HepG2 (cell line): ENCODE results near the gene ITPRIP. TPM values are rescaled to one million over a fixed set of nuclear protein-coding genes. Genes with fewer than 3 reads are reported as not detected.

ENCODE experiments used
- ATAC-seq: fragments of 200-7000 bp; cut with Tn5 transposase; 3 replicates; pipeline ENCODE4 v1.9.1; 2020; ENCODE audit warnings: mild to moderate bottlenecking, moderate library complexity
- BruUV-seq: library from RNA; stranded (reverse); fragments of 400-500 nt; replicated peaks from 2 replicates; lab custom pipeline; 2021; lab: Mats Ljungman, UMichigan
- CTCF ChIA-PET: fragments of 300-600 bp; formaldehyde crosslinking; extraction: SDS; loops from one replicate; lab custom pipeline; 2021; ENCODE audit warnings: low total read pairs, inconsistent platforms, low intra/inter-chr PET ratio; lab: Yijun Ruan, JAX
- POLR2A ChIA-PET: fragments of 350-600 bp; sonication (Branson Sonifier 250); formaldehyde crosslinking; loops from one replicate; lab custom pipeline; 2020; ENCODE audit warnings: antibody characterized with exemption, inconsistent platforms; lab: Yijun Ruan, JAX
- DNase-seq: peaks from one replicate; pipeline ENCODE4 v3.0.0-alpha.2; 2015; ENCODE audit warnings: low spot score
- FAIRE-seq: peaks from 3 replicates; lab custom pipeline; 2011; peaks lifted over from hg19 to GRCh38; lab: Jason Lieb, UNC
- H2AFZ ChIP-seq: one replicate; pipeline ENCODE4 v1.6.1; 2011; ENCODE audit warnings: low read length, inconsistent platforms
- H3K27ac ChIP-seq: fragments of 300-600 bp; 3 replicates; pipeline ENCODE4 v1.8.0; 2011; ENCODE audit warnings: mixed run types, mild to moderate bottlenecking, mixed read lengths, low read length, inconsistent platforms; ENCODE audit not compliant: insufficient read depth; ENCODE audit errors: extremely low read length
- H3K27me3 ChIP-seq, 2 experiments: fragments of 200-600 bp in 1 of 2; 2 replicates in 1 of 2; 3 replicates in 1 of 2; pipeline versions ENCODE4 v1.6.0 to v1.8.0; 2011; ENCODE audit warnings: low read length in 2 of 2, mild to moderate bottlenecking in 2 of 2, moderate library complexity in 2 of 2, inconsistent platforms in 1 of 2; ENCODE audit not compliant: insufficient read depth in 2 of 2, control insufficient read depth in 1 of 2
- H3K36me3 ChIP-seq, 2 experiments: fragments of 200-600 bp in 1 of 2; replicated peaks in 1 of 2; 2 replicates in 1 of 2; 3 replicates in 1 of 2; pipeline versions ENCODE4 v1.5.1 to v1.8.0; 2011; ENCODE audit warnings: low read length in 2 of 2, inconsistent platforms in 1 of 2; ENCODE audit not compliant: insufficient read depth in 2 of 2, control insufficient read depth in 1 of 2
- H3K4me1 ChIP-seq: 2 replicates; pipeline ENCODE4 v1.5.1; 2012; ENCODE audit warnings: low read length, inconsistent platforms; ENCODE audit not compliant: insufficient read depth
- H3K4me2 ChIP-seq: 2 replicates; pipeline ENCODE4 v1.6.0; 2011; ENCODE audit warnings: low read depth, low read length, inconsistent platforms
- H3K4me3 ChIP-seq, 3 experiments: fragments of 200-600 bp in 1 of 3; sonication (generic), shearing (Covaris generic) in 1 of 3; replicated peaks in 1 of 3; 2 replicates each; pipeline ENCODE4 v1.5.1; 2011 to 2016; ENCODE audit warnings: low read length in 3 of 3, inconsistent platforms in 2 of 3, low read depth in 2 of 3, mild to moderate bottlenecking in 2 of 3, control low read depth in 1 of 3, mixed read lengths in 1 of 3; ENCODE audit not compliant: insufficient read depth in 1 of 3
- H3K79me2 ChIP-seq: one replicate; pipeline ENCODE4 v1.6.1; 2011; ENCODE audit warnings: low read length, inconsistent platforms; ENCODE audit not compliant: insufficient read depth
- H3K9ac ChIP-seq: 2 replicates; pipeline ENCODE4 v1.6.0; 2011; ENCODE audit warnings: mild to moderate bottlenecking, low read depth, low read length, inconsistent platforms; ENCODE audit not compliant: insufficient read depth
- H3K9me3 ChIP-seq: 2 replicates; pipeline ENCODE4 v1.5.1; 2012; ENCODE audit warnings: mild to moderate bottlenecking, low read length
- H4K20me1 ChIP-seq: 2 replicates; pipeline ENCODE4 v1.6.0; 2011; ENCODE audit warnings: inconsistent platforms, mild to moderate bottlenecking, low read length, moderate library complexity; ENCODE audit not compliant: insufficient read depth
- ATM ChIP-seq: fragments of 450-650 bp; IDR thresholded peaks from 2 replicates; pipeline ENCODE4 v1.7.1; 2017; ENCODE audit warnings: mild to moderate bottlenecking, borderline replicate concordance
- CBX2 ChIP-seq, 2 experiments: fragments of 200-600 bp in 1 of 2; sonication (generic); formaldehyde crosslinking in 1 of 2; IDR thresholded peaks; 2 replicates each; pipeline versions ENCODE4 v1.7.0 to v1.8.1; 2018 to 2022; ENCODE audit warnings: low read depth in 2 of 2, low read length in 1 of 2, mild to moderate bottlenecking in 1 of 2, missing genetic modification reagents in 1 of 2
- CENPT ChIP-seq: sonication (generic); formaldehyde crosslinking; IDR thresholded peaks from 2 replicates; pipeline ENCODE4 v1.8.0; 2022; ENCODE audit warnings: low read depth, mild to moderate bottlenecking, moderate library complexity, missing genetic modification reagents
- E2F1 ChIP-seq: sonication (generic); formaldehyde crosslinking; IDR thresholded peaks from 2 replicates; pipeline ENCODE4 v1.5.0; 2020; ENCODE audit warnings: missing genetic modification reagents
- FOXO1 ChIP-seq: sonication (generic); formaldehyde crosslinking; IDR thresholded peaks from 2 replicates; pipeline ENCODE4 v1.4.0; 2020; ENCODE audit warnings: missing genetic modification reagents
- ISL2 ChIP-seq: sonication (generic); formaldehyde crosslinking; IDR thresholded peaks from 2 replicates; pipeline ENCODE4 v1.5.0; 2020; ENCODE audit warnings: missing genetic modification reagents
- KLF9 ChIP-seq: IDR thresholded peaks from 2 replicates; pipeline ENCODE4 v1.6.1; 2016; ENCODE audit warnings: low read depth
- NR2F2 ChIP-seq: IDR thresholded peaks from 2 replicates; pipeline ENCODE4 v1.6.1; 2012; ENCODE audit warnings: low read depth, inconsistent platforms, borderline replicate concordance
- POLR2A ChIP-seq, 2 experiments: IDR thresholded peaks; 2 replicates each; pipeline ENCODE4 v1.6.1; 2011; ENCODE audit warnings: low read depth in 2 of 2, low read length in 2 of 2, mild to moderate bottlenecking in 1 of 2, moderate library complexity in 1 of 2; ENCODE audit not compliant: insufficient read depth in 1 of 2
- POLR2G ChIP-seq: fragments of 200-400 bp; formaldehyde crosslinking; IDR thresholded peaks from 2 replicates; pipeline ENCODE4 v1.6.1; 2018; ENCODE audit warnings: mild to moderate bottlenecking, low read depth, low read length, moderate library complexity
- RBM22 ChIP-seq: fragments of 200-400 bp; formaldehyde crosslinking; optimal IDR thresholded peaks from 2 replicates; pipeline ENCODE3; 2017; ENCODE audit warnings: mild to moderate bottlenecking, low read length, moderate library complexity
- REPIN1 ChIP-seq: sonication (generic); formaldehyde crosslinking; IDR thresholded peaks from 2 replicates; pipeline ENCODE4 v1.8.0; 2022; ENCODE audit warnings: missing genetic modification reagents, low read depth, mild to moderate bottlenecking, borderline replicate concordance
- SMAD3 ChIP-seq: sonication (generic); formaldehyde crosslinking; IDR thresholded peaks from 2 replicates; pipeline ENCODE4 v1.4.0; 2020; ENCODE audit warnings: missing genetic modification reagents
- TEAD2 ChIP-seq: sonication (generic); formaldehyde crosslinking; IDR thresholded peaks from 2 replicates; pipeline ENCODE4 v1.9.0; 2021; ENCODE audit warnings: missing genetic modification reagents
- WIZ ChIP-seq: sonication (generic); formaldehyde crosslinking; IDR thresholded peaks from 2 replicates; pipeline ENCODE4 v1.5.1; 2020; ENCODE audit warnings: mild to moderate bottlenecking, missing genetic modification reagents
- XRCC5 ChIP-seq: fragments of 200-400 bp; formaldehyde crosslinking; optimal IDR thresholded peaks from 2 replicates; pipeline ENCODE3; 2017; ENCODE audit warnings: mild to moderate bottlenecking, low read length
- ZNF280B ChIP-seq: sonication (generic); formaldehyde crosslinking; IDR thresholded peaks from 2 replicates; pipeline ENCODE4 v1.5.0; 2020; ENCODE audit warnings: missing genetic modification reagents, mild to moderate bottlenecking, borderline replicate concordance
- ZNF335 ChIP-seq: sonication (generic); formaldehyde crosslinking; IDR thresholded peaks from 2 replicates; pipeline ENCODE4 v1.4.0; 2020; ENCODE audit warnings: missing genetic modification reagents
- ZNF616 ChIP-seq: sonication (generic); formaldehyde crosslinking; IDR thresholded peaks from 2 replicates; pipeline ENCODE4 v1.5.0; 2020; ENCODE audit warnings: low read depth, mild to moderate bottlenecking, missing genetic modification reagents
- ZNF691 ChIP-seq: sonication (generic); formaldehyde crosslinking; IDR thresholded peaks from 2 replicates; pipeline ENCODE4 v1.4.0; 2020; ENCODE audit warnings: missing genetic modification reagents, low read depth, mild to moderate bottlenecking, borderline replicate concordance
- ZNF747 ChIP-seq: sonication (generic); formaldehyde crosslinking; IDR thresholded peaks from 2 replicates; pipeline ENCODE4 v1.8.1; 2023; ENCODE audit warnings: missing genetic modification reagents, mild to moderate bottlenecking, borderline replicate concordance
- ZNF773 ChIP-seq: sonication (generic); formaldehyde crosslinking; IDR thresholded peaks from 2 replicates; pipeline ENCODE4 v1.4.0; 2020; ENCODE audit warnings: missing genetic modification reagents, borderline replicate concordance
- ZNF816 ChIP-seq: sonication (generic); formaldehyde crosslinking; IDR thresholded peaks from 2 replicates; pipeline ENCODE4 v1.8.0; 2022; ENCODE audit warnings: missing genetic modification reagents, mild to moderate bottlenecking, borderline replicate concordance
- WGBS: methylation state at CpG from one replicate; pipeline ENCODE4 v1.1.6; 2017; ENCODE audit warnings: low lambda C conversion rate; 5-methylcytosine and 5-hydroxymethylcytosine counted together
- in situ Hi-C: cut with HindIII; loops from 2 replicates; pipeline ENCODE4 v1.10.0; 2017; ENCODE audit warnings: low pct_unique_long_range_greater_than_20kb; ENCODE audit not compliant: extremely low pct_ligation_motif_present
- intact Hi-C: fragments of 100-400 bp; cut with micrococcal nuclease; formaldehyde crosslinking; loops from one replicate; pipeline ENCODE4 v1.10.0; 2022; ENCODE audit not compliant: unreplicated experiment
- polyA plus RNA-seq, 8 experiments: library from polyadenylated mRNA; depleted of rRNA in 3 of 8; stranded (reverse) in 7 of 8; unstranded in 1 of 8; fragments of >200 nt; fragmentation: Illumina TruSeq in 4 of 8; extraction: Trizol in 4 of 8; gene quantifications; 2 replicates each; pipeline versions ENCODE4 v1.2.1 to v1.2.3, GENCODE V29; 2011 to 2016; ENCODE audit warnings: low read depth in 4 of 8, missing spikeins in 1 of 8, mixed read lengths in 1 of 8; ENCODE audit not compliant: insufficient read depth in 1 of 8
- total RNA-seq, 5 experiments: library from RNA; depleted of rRNA; stranded (reverse); fragments of >200 nt; fragmentation: Illumina TruSeq; extraction: Trizol; gene quantifications; 2 replicates each; pipeline ENCODE4 v1.2.3, GENCODE V29; 2016; ENCODE audit warnings: low read depth in 1 of 5

Gene ITPRIP
- total and polyA plus RNA-seq, 2 of the 13 experiments (the other 11 are each of a cell fraction or from before 2014, with no cell fraction given), result 1.00 to 2.8 TPM

GRCh38 chr10:104288355-104288754 is 49.9 kb downstream of the ITPRIP start:
- peak overlapping the region in 1 of 3 experiments; percentile 21; a peak in 1 of 6 replicates for H3K4me3 ChIP-seq
- ATAC-seq (peak; percentile 90), DNase-seq (peak; percentile 97), FAIRE-seq (peak; percentile 72)
- H3K36me3 ChIP-seq, result no peaks in the 10 kb centered on the region
- 6% methylated on average over 1 of the region's 1 CpG for WGBS
- H3K27ac ChIP-seq, result peak overlapping the region; percentile 82
- H3K4me2 ChIP-seq, result peak overlapping the region; percentile 50
- CTCF ChIA-PET, result no interaction called here
- peak overlapping the region; percentile 37; the same call in 1 of the 2 replicates for H3K9ac ChIP-seq
- H3K9me3 ChIP-seq, result no peaks in the 10 kb centered on the region
- H3K79me2 ChIP-seq, result no peaks in the 10 kb centered on the region
- H2AFZ ChIP-seq, result no peak overlapping the region
- BruUV-seq, result no TSS peak
- no peaks in the 10 kb centered on the region for H3K27me3 ChIP-seq
- intact Hi-C loops (loop anchor here (2.0 kb wide), 2 partner anchors 14 to 16 kb away; no protein-coding TSS in a partner anchor), in situ Hi-C loops (no loop called here)
- H4K20me1 ChIP-seq, result no peaks in the 10 kb centered on the region
- peaks cover 70% of the 10 kb centered on the region for H3K4me1 ChIP-seq
- POLR2A ChIA-PET, result interaction anchor here (0.6 to 3.6 kb wide), 5 partner anchors 9 to 33 kb away, joined by 3 to 30 read pairs (median 4); partner anchors contain the start of gene GSTO1
- TF ChIP-seq XRCC5 (no peak), ATM (no peak), CBX2 (IDR thresholded peaks at IDR 0.05; ENCODE audit: low read depth, low read length) (no peak), CBX2 (CRISPR knock-in tag; IDR thresholded peaks at IDR 0.05; ENCODE audit: low read depth) (no peak), ZNF335 (CRISPR knock-in tag) (no peak), ZNF280B (no peak), KLF9 (CRISPR knock-in tag) (0 out of 2 replicates have a peak, but pooled peaks have one; percentile 30), POLR2G (no peak), SMAD3 (CRISPR knock-in tag) (peak; percentile 39; the same call in 1 of the 2 replicates), FOXO1 (CRISPR knock-in tag) (peak; percentile 80; the same call in 1 of the 2 replicates), ZNF773 (CRISPR knock-in tag) (no peak), NR2F2 (0 out of 2 replicates have a peak, but pooled peaks have one; percentile 70), POLR2A (IDR thresholded peaks at IDR 0.05; ENCODE audit: insufficient read depth in 1 of 2, low read depth in 2 of 2, low read length in 2 of 2) (no peak), CENPT (CRISPR knock-in tag) (no peak), TEAD2 (CRISPR knock-in tag) (no peak), ISL2 (peak; percentile 98), ZNF816 (no peak), ZNF616 (CRISPR knock-in tag) (no peak), ZNF747 (CRISPR knock-in tag) (no peak), WIZ (CRISPR knock-in tag) (no peak), E2F1 (no peak), ZNF691 (CRISPR knock-in tag) (no peak), REPIN1 (no peak), RBM22 (no peak)
